GM18502 (cell line): ENCODE results near the gene ABO.
"Not testable (repeated sequence)": the region's sequence is repeated elsewhere in the genome, so short reads cannot be mapped to it uniquely, and the experiment has no call there.

Source experiments
- ATAC-seq: cut with Tn5 transposase; IDR thresholded peaks from one replicate; pipeline ENCODE4 v1.9.1; 2021; ENCODE audit warnings: mild to moderate bottlenecking; ENCODE audit not compliant: unreplicated experiment, poor library complexity

ABO gene

GRCh38 chr9:133275105-133276000 lies at the start of gene ABO:
TSS of gene ABO (minus strand) at chr9:133275201.
- no peak for ATAC-seq

GRCh38 chr9:133323991-133324703 lies 49.1 kb upstream of the ABO start:
- ATAC-seq: no peak

- no peak for ATAC-seq
Observed at GRCh38 chr9:133323211-133323610, 48.2 kb upstream of the ABO start.

- no peak for ATAC-seq
Observed at GRCh38 chr9:133322701-133323100, 47.7 kb upstream of the ABO start.

GRCh38 chr9:133321411-133321935 lies 46.5 kb upstream of the ABO start:
- no peak for ATAC-seq

GRCh38 chr9:133320421-133320881 lies 45.5 kb upstream of the ABO start:
- ATAC-seq: no peak

GRCh38 chr9:133317551-133317950 lies 42.5 kb upstream of the ABO start:
- not testable (repeated sequence) for ATAC-seq

GRCh38 chr9:133315997-133316396 lies 41.0 kb upstream of the ABO start:
- no peak for ATAC-seq

GRCh38 chr9:133309608-133310007 lies 34.6 kb upstream of the ABO start:
- ATAC-seq: no peak

GRCh38 chr9:133307301-133307700 lies 32.3 kb upstream of the ABO start:
- no peak for ATAC-seq

GRCh38 chr9:133306242-133307204 lies 31.5 kb upstream of the ABO start:
- no peak for ATAC-seq

GRCh38 chr9:133305731-133306130 lies 30.7 kb upstream of the ABO start:
- no peak for ATAC-seq

- ATAC-seq: no peak
Observed at GRCh38 chr9:133304477-133305377, 29.7 kb upstream of the ABO start.

GRCh38 chr9:133304158-133304470 lies 29.1 kb upstream of the ABO start:
- ATAC-seq: no peak

- ATAC-seq: no peak
Observed at GRCh38 chr9:133303266-133304157, 28.5 kb upstream of the ABO start.

- no peak for ATAC-seq
Observed at GRCh38 chr9:133301253-133302230, 26.5 kb upstream of the ABO start.

- not testable (repeated sequence) for ATAC-seq
Observed at GRCh38 chr9:133299996-133300395, 25.0 kb upstream of the ABO start.
